Measurements from ENCODE around the gene NFATC2IP. TPM values are rescaled to one million over a fixed set of nuclear protein-coding genes. Genes with fewer than 3 reads are reported as not detected.
A peak's percentile ranks its signal among the peaks of the same experiment; 100 is the strongest.

NFATC2IP gene
- total and polyA plus RNA-seq, 2 donors (not counting 1 experiment from before 2014, with no cell fraction given) = 96.4 to 102 TPM

DNA sequence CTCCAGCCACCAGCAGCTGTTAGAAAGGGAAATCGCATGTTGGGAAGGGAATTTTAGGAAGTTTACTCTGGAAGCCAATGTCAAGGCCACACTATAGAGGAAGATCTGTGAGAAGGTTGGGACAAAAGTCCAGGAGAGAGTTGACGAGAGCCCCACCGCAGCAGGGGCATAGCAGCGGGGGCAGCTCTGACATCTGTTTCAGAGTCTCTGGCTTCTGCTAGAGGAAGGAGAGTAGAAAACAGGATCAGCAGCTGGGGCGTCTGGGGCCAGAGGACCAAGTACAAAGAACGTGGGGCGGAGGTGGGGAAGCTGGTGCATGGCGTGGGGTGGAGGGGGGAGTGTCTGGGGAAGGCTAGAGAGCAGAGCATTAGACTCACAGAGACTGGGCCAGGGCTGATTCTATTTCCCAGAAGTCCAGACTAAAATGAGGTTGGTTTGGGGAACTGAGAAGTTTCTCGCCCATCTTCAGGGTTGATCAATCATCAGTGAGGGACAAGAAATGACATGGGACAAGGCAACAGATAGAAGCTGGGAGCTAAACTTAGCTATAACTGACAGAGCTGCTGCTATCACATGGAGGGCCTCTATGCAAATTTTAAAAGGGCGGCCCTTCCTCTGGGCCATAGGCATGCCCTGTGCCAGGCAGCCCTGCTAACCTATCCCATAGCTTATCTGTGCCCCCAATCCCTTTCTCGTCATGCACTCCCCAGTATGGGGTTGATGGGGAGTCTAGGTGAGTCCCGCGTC, 26.9 kb upstream of the NFATC2IP start:
- CTCF ChIA-PET = interaction anchor here (0.6 to 7.7 kb wide), 14 partner anchors 9 to 78 kb away, joined by 3 to 114 read pairs (median 6); partner anchors contain the start of genes NFATC2IP, SH2B1 and TUFM
- Histone ChIP-seq H3K36me3 (replicated peaks in 1 of 2; ENCODE audit: control extremely low read depth in 1 of 2, control insufficient read depth in 1 of 2, extremely low read depth in 1 of 2, insufficient read depth in 2 of 2, low read length in 1 of 2) (peaks cover 7 to 27% of the 10 kb centered on the region in 2 experiments), H2AFZ (ENCODE audit: insufficient read depth, low read depth, low read length, poor library complexity, severe bottlenecking) (peak overlapping the region; percentile 89), H3K4me1 (ENCODE audit: control insufficient read depth in 2 of 2, insufficient read depth in 2 of 2, low read length in 2 of 2) (peaks cover 30 to 60% of the 10 kb centered on the region in 2 donors), H3K4me3 (ENCODE audit: control extremely low read depth in 1 of 5, extremely low read depth in 1 of 5, insufficient read depth in 1 of 5, low read depth in 2 of 5, low read length in 4 of 5) (peak overlapping the region in 4 of 5 experiments; percentile 68 to 97 (median 92)), H3K9me3 (ENCODE audit: control extremely low read depth in 1 of 3, control insufficient read depth in 2 of 3, insufficient read depth in 1 of 3, low read length in 2 of 3) (no peaks in the 10 kb centered on the region), H3K27ac (ENCODE audit: low read length in 2 of 2) (peak overlapping the region; percentile 87 to 91), H4K20me1 (ENCODE audit: control insufficient read depth, insufficient read depth, low read length, poor library complexity, severe bottlenecking) (peaks cover 26% of the 10 kb centered on the region), H3K9ac (ENCODE audit: low read length) (peak overlapping the region; percentile 94), H3K27me3 (replicated peaks in 1 of 4; ENCODE audit: control extremely low read depth in 1 of 4, control insufficient read depth in 3 of 4, insufficient read depth in 4 of 4, low read length in 3 of 4) (no peaks in the 10 kb centered on the region), H3K4me2 (replicated peaks; ENCODE audit: low read depth, low read length, poor library complexity, severe bottlenecking) (peak overlapping the region; percentile 82), H3K79me2 (ENCODE audit: control insufficient read depth, insufficient read depth, low read length) (peaks cover 42% of the 10 kb centered on the region)
- peaks cover 51% of the 10 kb centered on the region for H3K4me1 Mint-ChIP-seq
- H3K4me3 Mint-ChIP-seq = peak overlapping the region; percentile 95
- no peak for TF ChIP-seq EZH2 (IDR thresholded peaks at IDR 0.05; ENCODE audit: borderline replicate concordance, insufficient read depth, low read depth, low read length, poor library complexity, severe bottlenecking)
- TF ChIP-seq, protein P1, sequence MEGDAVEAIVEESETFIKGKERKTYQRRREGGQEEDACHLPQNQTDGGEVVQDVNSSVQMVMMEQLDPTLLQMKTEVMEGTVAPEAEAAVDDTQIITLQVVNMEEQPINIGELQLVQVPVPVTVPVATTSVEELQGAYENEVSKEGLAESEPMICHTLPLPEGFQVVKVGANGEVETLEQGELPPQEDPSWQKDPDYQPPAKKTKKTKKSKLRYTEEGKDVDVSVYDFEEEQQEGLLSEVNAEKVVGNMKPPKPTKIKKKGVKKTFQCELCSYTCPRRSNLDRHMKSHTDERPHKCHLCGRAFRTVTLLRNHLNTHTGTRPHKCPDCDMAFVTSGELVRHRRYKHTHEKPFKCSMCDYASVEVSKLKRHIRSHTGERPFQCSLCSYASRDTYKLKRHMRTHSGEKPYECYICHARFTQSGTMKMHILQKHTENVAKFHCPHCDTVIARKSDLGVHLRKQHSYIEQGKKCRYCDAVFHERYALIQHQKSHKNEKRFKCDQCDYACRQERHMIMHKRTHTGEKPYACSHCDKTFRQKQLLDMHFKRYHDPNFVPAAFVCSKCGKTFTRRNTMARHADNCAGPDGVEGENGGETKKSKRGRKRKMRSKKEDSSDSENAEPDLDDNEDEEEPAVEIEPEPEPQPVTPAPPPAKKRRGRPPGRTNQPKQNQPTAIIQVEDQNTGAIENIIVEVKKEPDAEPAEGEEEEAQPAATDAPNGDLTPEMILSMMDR (IDR thresholded peaks at IDR 0.05) = no peak
- peak overlapping the region; percentile 98 for H3K27ac Mint-ChIP-seq
- intact Hi-C loops (cut with micrococcal nuclease) = loop anchor here (1.0 to 10.0 kb wide), 7 partner anchors 8 to 1999 kb away; partner anchors contain the start of genes ATXN2L, FBXL19, MYL11 and NFATC2IP
- POLR2A ChIA-PET = interaction anchor here (0.6 to 5.1 kb wide), 12 partner anchors 9 to 1142 kb away, joined by 3 to 34 read pairs (median 12); partner anchors contain the start of genes ALDOA, APOBR, ATXN2L and CD19
- no peaks in the 10 kb centered on the region for H3K27me3 Mint-ChIP-seq
- ATAC-seq (ENCODE audit: low read depth) = peak; percentile 56
- WGBS (ENCODE audit: insufficient coverage) = 14% methylated on average over 11 of the region's 13 CpGs
- DNase-seq = peak; percentile 92
- no peaks in the 10 kb centered on the region for H3K9me3 Mint-ChIP-seq (ENCODE audit: insufficient read depth)
